Fibroblast of skin of left biceps (primary cell): ENCODE measurements around the gene CYB5B.
A peak's percentile ranks its signal among the peaks of the same experiment; 100 is the strongest.

Experiments used
- DNase-seq, 2 experiments: peaks; one replicate each; pipeline ENCODE4 v3.0.0-alpha.2; 2013; ENCODE audit warnings: low read depth in 2 of 2

Gene CYB5B

DNA sequence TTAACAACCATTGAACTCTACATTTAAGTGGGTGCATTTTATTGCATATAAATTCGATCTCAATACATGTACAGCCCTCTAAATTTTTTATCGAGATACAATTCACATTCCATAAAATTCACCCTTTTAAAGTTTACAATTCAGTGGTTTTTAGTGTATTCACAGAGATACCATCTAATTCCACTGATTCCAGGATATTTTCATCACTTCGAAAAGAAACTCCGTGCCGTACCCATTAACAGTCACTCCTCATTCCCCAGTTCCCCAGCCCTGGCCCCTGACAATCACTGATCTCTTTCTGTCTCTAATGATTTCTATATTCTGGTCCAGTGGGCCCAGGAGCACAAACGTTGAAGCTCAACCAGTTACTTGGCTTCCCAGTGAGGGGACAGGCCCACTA, 61.4 kb downstream of the CYB5B start:
- DNase-seq = no peak

GRCh38 chr16:69486272-69486671, 61.9 kb downstream of the CYB5B start:
- no peak for DNase-seq

DNA sequence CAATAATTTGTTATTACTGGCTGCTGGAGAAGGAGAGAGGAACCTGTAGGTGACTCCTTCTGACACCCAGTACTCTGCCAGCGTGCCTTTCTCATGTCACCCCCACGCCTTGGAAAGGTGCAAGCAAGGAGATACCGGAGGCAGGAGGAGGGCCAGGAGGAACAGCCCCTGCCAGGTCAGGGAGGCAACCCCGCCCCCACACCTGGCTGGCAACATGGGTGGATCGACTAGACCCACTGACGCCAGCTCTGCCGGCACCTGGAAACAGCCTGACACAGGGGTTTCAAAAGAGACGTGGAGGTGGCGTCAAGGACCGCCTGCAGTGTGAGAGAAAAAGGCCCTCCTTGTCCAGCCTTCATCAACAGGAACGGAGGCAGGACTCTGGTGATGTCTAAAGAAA, 62.3 kb downstream of the CYB5B start:
- DNase-seq = no peak

DNA sequence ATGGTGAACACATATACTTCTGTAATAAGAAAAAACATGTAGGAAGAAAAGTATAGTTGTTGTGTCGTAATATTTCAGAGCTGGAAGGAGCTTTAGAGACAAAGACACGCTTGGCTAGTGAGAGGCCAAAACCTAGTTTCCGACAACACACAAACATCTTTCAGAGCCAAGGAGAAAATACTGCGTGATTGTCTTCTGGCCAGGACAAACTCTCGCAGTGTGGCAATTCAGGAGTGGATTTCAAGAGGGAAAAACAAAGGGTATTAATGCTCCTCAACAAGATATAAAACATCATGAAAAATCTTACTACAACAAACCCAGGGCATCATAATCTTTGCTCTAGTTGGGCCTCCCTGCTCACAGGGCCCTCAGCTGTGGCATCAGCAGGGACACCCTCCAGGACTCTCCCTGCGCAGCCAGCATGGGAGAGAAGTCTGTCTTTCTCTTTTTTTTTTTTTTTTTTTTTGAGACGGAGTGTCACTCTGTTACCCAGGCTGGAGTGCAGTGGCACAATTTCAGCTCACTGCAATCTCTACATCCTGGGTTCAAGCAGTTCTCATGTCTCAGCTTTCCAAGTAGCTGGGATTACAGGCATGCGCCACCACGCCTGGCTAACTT, 66.4 kb downstream of the CYB5B start:
- DNase-seq = no peak

GRCh38 chr16:69494991-69495392, 70.6 kb downstream of the CYB5B start:
- DNase-seq = no peak

GRCh38 chr16:69495821-69496220, 71.4 kb downstream of the CYB5B start:
- no peak for DNase-seq

DNA sequence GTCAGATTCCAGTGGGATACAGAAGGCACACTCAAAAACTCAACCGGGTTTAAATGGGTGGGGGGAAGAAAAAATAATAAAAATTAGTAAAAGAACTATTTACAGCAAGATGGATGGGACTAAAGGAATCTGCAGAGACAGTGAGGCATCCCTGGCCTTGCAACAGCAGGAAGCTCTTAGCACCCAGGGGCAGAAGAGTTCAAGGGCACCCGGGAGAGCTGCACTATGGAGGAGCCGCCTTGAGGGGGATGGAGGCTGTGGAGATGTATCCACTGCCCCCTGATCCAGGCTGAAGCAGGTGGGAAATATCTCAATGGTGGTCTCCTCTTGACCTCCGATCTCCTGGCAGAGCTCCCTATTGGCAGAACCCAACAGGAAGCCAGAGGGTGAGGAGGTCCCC, 72.0 kb downstream of the CYB5B start:
- DNase-seq = no peak

DNA sequence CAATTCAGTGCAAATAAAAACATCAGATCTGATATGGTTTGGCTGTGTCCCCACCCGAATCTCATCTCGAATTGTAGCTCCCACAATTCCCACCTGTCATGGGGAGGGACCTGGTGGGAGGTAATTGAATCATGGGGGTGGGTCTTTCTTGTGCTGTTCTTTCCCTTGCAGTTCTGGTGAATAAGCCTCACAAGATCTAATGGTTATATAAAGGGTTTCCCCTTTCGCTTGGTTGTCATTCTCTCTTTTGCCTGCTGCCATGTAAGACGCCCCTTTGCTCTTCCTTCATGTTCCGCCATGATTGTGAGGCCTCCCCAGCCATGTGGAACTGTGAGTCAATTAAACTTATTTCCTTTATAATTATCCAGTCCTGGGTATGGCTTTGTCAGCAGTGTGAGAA, 72.5 kb downstream of the CYB5B start:
- DNase-seq = no peak

- no peak for DNase-seq
Observed at GRCh38 chr16:69497876-69498596, 73.6 kb downstream of the CYB5B start.

- DNase-seq = no peak
Observed at GRCh38 chr16:69498926-69499325, 74.5 kb downstream of the CYB5B start.

DNA sequence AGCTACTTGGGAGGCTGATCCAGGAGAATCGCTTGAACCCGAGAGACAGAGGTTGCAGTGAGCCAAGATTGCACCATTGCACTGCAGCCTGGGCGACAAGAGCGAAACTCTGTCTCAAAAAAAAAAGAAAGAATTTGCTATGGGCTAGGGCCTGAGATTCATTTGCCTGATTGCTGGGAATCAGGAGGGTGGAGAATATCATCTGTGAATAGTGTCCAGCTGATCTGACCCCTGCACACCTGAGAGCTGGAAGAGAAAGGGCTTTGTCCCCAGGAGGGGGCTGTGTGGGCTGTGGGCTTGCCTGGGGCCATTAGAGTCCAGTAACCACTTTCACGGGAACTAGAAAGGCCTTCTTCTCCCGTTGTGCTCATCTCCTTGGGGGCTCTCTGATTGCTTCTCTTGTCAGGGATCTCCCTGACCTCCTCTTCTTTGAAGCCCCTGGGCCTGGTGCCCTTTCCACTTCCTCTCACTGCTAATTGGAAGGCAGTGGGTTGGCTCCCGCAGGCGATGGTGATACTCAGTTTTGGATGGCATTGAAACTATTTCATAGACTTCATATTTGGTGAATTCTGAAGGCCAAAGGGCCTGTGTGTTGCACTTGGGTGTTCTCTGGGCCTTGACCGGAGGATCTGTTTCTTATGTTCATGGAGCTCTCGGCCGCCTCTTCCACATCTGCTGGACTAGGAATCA, 75.3 kb downstream of the CYB5B start:
- no peak for DNase-seq

DNA sequence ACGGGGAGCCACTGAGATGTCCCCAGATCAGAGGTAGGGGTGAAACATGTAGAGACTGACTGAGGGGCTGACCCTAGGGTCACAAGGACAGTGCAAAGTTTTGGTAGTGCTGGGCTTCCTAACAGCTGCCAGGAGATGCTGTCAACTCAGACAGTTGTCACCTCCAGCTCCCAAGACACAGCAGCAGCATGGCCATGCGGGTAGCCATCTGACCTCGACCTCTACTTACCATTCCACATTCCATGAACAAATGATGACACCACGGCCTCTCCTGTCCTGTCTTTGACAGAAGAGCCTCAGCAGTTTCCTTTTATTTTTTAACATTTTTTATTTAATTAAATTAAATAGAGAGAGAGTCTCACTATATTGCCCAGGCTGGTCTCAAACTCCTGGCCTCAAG, 76.1 kb downstream of the CYB5B start:
- no peak for DNase-seq

- no peak for DNase-seq
Observed at GRCh38 chr16:69501956-69502745, 77.7 kb downstream of the CYB5B start.

DNA sequence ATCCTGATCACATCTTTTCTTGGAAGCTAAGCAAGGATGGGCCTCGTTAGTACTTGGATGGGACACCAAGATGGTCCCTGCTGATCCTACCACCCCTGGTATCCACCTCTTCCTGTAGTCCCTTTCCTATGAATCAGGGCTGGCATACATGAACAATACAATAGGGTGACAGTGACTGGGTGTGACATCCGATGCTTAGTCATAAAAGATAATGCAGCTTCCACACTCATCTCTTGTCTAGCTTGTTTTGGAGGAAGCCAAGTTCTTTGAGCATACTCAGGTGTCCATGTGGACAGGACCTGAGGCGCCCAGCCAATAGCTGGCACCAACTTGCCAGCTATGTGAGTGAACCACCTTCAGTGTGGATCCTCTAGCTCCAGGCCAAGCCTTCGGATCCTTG, 78.8 kb downstream of the CYB5B start:
- DNase-seq = no peak

DNA sequence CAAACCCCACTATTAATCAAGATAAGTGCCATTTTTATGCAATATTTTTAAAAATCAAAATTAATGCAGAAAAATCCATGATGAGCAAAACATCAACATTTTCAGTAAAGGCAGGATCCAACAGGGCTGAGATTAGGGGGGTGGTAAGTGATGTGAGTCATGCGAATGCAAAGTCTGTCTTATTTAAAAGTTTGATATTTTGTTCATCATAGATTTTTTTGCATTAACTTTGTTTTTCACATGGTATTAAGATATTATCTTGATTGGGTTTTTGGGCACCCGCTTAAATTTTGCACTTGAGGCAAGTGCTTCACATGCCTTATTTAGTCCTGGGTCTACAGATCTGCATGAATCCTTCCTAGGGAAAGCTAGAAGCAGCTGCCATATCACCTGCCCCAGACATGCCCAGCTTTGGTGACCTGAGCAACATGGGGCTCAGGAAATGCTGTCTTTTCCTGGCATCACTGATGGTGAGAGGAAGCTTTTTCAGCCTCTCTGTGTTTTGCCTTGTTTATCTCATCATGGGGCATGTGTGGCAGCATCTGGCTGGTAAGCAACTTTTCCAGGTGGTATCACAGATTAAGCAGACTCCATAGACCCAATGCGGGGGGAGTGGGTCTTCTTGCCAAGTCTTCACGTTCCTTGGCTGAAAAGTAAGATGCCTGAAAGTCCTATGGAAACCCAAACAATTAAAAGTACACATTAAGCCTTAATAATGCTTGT, 83.8 kb downstream of the CYB5B start:
- no peak for DNase-seq

DNA sequence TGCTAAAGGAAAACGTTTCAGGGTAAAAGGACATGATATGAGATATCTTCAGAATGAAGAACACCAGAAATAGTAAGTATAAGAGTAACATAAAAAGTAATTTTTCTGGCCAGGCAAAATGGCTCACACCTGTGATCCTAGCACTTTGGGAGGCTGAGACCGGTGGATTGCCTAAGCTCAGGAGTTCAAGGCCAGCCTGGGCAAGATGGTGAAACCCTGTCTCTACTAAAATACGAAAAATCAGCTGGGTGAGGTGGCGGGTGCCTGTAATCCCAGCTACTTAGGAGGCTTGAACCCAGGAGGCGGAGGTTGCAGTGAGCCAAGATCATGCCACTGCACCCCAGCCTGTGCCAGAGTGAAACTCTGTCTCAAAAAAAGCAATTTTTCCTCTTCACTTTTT, 84.7 kb downstream of the CYB5B start:
- DNase-seq = no peak

- DNase-seq = no peak
Observed at GRCh38 chr16:69511651-69512050, 87.2 kb downstream of the CYB5B start.

DNA sequence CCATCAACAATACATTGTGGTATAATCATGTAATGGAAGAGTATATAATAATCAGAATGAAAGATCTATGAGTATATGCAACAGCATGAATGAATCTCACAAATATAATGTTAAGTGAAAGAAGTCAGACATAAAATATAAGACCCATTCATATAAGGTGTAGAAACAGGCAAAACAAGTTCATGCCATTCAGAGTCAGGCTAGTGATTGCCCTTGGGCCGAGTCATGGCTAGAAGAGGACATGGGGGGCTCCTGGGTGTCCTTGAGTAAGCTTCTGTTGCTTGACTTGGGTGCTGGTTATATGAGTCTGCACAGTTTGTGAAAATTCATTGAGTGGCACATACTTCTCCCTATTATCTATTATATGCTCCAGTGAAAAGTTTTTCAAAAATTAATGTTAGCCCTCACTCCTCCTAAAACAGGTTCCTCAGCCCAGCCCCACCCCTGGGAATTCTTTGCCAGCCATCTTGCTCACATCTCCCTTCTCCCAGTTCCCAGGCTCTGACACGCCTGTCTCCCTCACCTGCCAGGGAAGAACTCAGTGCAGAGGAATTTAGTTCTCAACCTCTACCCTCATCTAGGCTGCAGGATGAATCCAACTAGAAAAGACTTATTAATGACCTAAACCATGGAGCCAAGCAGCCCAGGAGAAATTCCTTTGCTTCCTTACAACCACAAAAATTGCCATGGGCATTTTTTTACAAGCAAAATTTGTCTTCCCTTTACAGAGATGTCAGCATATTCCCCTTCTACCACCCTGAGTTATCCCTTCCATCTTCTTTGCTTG, 89.0 kb downstream of the CYB5B start:
- peak; percentile 50 to 53 for DNase-seq

DNA sequence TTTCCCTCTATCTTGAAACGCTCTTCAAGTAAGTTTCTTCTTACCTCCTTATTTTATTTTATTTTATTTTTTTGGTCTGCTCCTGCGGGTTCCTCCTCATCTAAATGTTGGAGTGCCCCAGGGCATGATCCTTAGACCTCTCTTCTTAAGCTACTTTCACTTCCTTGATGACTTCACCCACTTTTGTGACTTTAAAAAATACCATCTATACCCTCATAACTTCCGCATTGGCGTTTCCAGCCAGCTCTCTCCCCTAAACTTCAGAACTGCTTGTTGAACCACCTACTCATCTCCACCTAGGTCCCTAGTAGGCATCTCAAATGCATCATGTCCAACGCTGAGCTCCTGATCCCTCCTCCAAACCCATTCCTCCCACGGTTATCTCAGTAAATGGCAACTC, 89.9 kb downstream of the CYB5B start:
- no peak for DNase-seq
